ENCODE data around the gene SORBS2. TPM values are rescaled to one million over a fixed set of nuclear protein-coding genes. Genes with fewer than 3 reads are reported as not detected.

Gene SORBS2
- total RNA-seq, 1 experiment from 2014 or later: 3.3 TPM

DNA sequence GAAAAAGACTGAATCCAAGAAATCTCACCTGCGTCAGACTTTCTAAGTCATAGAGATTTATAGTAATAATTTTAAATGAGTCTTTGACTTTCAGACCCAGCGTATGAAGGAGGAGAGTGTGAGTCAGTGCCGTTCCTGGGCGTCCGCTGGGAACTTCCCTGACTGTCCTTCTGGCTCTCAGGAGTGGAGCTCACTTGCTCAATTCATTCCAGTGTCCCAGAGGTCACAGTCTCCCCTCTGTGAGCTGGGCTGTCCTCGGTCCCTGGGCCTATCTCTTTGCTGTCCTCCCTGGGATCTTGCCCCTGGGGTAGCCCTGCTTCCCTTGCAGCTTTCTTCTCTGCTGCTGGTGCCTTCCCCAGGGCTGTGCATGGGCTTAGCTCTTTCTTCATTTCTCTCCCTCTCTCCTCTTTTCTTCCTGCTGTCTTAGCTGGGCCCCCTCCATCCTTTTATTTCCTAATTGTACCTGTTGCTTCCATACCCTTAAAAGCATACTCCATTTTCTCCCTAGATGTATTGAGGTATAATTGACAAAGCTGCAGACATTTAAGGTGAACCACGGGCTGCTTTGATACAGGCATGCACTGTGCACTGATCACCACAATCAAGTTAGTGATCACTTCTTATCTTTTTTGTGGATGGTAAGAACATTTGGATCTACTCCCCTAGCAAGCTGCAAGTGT, 11.6 kb downstream of the SORBS2 start:
- DNase-seq (ENCODE audit: low read depth): no peak

DNA sequence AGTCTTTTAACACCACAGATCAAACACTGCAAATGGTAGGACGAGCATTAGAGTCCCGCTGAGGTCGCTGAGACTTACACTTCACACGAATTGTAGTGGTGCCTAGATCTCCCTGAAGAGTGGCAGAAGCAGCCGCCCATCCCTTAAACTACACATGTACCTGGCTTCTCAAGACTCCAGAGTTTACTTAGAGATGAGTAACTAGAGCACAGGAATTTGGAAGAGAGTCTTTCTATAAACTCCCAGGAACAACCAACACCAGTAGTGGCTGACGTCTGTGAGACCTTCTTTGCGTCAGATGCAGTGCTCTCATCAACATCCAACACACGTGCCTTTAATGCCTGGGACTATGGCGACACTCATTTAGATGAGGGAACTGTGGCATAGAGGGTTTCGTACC, 12.6 kb downstream of the SORBS2 start:
- DNase-seq (ENCODE audit: low read depth): no peak

DNA sequence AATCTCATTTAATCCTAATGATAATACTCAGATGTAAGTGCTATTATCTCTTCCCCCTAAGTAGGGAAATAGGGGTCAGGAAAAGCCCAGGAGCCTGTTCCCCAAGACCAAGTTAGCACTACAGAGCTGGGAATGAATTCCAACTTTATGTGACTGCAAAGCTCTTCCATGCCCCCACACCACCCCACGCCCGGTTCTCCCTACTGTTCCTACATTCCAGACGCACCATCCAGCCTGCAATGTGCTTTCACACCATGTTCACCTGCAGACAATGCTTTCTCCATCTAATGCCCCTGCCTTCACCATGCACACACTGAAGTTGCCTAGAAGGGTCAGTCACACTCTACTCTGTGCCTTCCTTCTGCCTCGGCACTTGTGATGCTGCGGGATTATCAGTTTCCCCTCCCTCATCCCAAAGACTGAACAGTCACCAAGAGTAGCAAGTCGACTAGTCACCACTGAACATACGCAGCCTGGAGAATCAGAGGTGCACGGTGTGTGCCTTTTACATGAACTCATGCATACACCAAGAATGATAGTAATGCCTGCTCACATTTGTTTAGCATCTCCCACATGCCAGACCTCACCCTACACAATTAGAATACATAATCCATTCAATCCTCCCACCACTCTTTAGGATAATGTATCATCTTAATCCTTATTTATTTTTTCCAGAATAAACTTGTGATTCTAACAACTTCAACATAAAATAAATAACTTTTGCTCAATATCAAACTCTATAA, 14.2 kb downstream of the SORBS2 start:
- DNase-seq (ENCODE audit: low read depth): no peak

DNA sequence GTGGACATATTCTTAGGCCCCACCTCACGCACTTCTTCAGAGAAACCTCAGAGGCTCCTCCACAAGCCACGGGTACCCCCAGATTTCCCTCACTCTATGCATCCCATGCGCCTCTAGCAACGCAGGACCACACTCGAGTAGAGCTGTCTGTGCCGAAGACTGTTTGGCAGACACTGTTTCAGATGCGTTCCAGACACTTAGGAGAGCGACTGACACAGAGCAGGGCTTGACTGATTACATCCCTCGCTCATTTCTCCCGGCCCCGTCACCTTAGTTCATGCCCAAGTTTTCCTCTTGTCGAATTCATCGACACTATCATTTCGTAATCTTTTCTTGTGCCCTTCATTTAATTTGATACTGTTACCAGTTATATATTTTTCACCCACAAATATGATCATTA, 15.0 kb downstream of the SORBS2 start:
- DNase-seq (ENCODE audit: low read depth): no peak

DNA sequence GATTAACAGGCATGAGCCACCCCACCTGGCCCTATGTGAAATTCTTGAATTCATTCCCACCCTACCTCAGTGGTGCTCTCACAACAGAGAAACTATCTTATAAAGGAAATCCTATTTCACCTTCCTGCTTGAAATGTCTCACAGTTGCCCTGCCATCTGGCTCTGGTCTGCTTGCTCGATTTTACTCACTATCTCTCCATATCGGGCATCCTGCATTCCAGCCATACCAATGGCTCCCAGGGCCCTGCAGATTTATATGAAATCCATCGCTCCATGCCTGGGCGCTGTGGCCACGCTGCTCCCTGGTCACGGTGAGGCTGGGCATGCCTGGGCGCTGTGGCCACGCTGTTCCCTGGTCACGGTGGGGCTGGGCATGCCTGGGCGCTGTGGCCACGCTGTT, 15.8 kb downstream of the SORBS2 start:
- DNase-seq (ENCODE audit: low read depth): no peak

DNA sequence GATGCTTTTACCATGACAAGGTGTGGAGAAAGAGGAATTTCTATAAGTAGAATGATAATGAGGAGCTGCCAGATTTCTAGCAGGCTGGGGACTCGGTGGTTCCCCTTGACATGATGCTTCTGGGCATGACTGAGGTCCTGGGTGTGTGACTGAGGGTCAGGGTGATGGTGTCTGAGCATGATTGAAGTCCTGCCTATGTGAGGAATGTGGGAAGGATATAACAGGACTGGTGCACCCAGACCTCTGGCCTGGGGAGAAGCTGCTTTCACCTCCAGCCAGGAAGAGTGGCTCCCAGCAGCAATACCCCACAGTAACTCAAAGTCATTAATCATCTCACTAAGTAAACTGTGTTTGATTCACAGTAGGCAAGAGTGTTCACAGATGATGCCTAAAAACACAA, 17.4 kb downstream of the SORBS2 start:
- DNase-seq (ENCODE audit: low read depth): no peak

DNA sequence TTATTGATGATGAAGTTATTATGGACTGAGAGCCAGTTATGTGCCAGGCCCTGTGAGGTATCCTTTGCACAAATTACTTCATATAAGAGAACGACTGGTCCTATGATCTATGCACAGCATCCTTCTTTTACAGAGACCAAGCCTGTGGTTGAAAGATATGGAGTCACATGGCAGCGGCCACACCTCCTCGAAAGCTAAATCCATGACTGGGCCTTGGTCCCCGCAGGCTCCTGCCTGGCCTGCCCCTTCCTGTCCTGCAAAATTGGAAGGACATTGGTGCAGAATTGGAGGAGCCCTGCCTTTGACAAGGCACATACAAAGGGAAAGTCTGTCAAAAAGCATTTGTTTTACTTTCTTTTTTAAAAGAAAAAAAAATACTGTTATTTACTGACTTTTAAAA, 18.3 kb downstream of the SORBS2 start:
- DNase-seq (ENCODE audit: low read depth): no peak

DNA sequence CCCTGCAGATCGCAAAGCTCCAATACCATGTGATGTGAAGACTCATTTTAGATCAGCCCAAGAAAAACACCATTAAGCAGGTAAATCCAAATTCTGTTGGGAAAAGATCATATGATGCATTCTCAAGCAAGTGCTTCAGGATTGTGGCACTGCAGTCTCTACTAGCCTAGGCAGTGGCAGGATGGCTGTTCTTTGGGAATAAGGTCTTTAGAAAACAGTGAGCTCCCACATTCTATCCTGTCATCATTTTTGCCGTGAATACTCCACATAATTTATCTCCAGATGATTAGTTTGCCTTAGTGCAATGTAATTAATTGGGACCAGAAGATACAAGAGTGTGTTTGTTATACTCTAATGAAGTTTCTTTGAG, 18.9 kb downstream of the SORBS2 start:
- no peak for DNase-seq (ENCODE audit: low read depth)

DNA sequence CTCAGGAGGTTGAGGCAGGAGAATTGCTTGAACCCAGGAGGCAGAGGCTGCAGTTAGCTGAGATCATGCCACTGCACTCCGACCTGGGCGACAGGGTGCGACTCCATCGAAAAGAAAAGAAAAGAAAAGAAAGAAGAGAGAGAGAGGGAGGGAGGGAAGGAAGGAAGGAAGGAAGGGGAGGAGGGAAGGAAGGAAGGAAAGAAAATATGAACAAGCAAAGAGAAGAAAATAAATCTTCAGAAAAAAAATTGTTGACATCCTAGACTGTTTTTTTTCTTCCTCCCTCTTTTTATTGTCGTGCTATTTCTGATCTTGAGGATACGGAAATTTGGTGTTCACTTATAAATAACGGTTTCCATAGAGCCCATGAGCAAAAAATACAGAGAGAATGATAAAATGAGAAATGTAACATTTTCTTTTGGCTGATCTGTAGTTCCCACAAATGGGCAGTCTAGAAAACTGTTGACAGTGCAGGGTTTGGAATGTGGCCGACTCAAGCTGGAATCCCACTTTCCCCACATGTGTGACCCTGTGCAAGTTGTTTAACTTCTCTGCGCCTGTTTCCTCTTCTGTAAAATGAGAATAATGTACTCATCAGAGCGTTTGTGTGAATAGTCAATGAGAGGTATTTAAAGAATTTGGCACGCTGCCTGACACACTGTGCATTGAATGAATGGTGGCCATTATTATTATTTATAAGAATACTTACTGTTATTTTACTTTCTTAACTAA, 19.4 kb downstream of the SORBS2 start:
- peak; percentile 72 for DNase-seq (ENCODE audit: low read depth)

DNA sequence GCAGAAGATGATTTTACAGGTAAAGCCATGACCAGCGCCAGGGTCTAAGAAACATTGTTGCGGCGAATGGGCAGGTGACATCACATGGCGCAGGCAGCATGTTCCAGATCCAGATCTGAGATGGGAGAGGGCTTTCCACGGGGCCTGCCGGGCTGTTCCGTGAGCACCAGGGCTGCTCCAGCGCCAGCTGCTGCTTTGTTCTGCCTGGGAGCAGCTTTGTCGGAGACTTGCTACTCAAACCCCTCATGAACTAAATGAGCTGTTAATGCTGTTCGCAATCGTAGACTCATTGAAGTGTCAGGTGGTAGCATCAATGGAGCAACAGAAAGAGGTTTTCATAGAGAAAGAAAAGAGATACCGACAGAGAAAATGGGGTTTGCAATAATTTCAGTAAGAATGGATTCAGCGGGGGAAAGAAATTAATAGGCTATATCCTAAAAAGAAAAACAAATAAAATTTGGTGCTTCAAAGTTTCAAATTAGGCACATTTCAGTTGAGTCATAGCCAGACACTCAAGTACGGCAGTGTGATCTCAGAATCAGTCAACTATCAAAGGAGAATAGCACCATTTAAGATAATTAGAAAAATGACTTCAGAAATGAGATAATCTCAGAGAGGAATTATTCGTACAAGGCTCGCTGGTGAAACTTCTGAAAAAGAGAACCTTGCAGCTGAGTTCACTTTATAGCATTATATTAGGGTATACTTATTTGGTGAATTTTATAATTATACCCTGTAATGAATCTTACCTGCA, 23.9 kb downstream of the SORBS2 start:
- no peak for DNase-seq (ENCODE audit: low read depth)

DNA sequence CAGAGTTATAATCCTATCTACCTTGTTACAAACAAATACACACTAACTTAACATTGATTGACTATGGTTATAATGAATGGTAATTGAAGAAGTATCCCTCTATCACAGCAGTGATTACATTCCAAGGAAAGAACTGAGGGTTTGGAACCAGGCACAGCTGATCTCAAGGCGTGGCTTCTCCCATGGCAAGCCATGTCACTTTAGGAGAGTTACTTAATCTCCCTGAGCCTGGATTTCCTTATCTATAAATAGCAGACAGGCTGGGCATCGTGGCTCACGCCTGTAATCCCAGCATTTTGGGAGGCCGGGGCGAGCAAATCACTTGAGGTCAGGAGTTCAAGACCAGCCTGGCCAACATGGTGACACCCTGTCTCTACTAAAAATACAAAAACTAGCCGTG, 25.6 kb downstream of the SORBS2 start:
- DNase-seq (ENCODE audit: low read depth): no peak

DNA sequence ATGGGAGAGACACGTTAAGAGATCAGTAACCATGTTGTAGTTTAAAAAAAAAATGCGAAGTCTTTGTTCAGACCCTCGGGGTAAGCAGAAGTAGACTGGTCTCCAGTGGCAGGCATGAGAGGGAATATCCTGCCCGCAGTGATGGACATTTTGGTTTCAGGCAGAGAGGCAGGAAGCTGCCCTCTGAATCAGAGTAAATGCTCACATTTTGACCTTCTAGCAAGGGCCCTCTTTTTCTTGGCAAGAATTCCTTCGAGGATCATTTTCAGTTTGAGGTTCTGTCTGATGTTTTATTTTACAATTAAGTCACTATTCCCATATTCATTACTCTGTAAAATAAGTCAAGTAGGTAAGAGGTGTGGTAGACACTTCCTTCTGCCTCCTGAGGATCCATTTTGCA, 28.4 kb downstream of the SORBS2 start:
- no peak for DNase-seq (ENCODE audit: low read depth)

DNA sequence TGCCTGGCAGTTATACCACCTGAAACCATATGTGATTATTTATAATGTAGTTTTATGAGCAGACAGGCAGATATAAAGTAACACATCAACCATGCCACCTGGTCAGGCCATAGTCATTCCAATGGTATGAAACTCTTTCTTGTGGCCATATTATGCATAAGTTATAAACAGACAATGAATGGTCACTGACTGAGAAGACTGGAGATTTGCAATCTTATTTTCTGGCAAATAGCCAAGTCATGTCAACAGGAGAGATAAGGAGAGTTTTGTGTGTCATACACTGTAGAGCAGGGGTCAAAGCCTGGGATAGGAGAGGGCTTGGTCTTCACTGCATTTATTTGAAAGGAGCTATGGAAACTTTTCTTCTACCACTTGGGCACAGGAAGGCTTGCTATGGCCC, 29.5 kb downstream of the SORBS2 start:
- DNase-seq (ENCODE audit: low read depth): no peak

DNA sequence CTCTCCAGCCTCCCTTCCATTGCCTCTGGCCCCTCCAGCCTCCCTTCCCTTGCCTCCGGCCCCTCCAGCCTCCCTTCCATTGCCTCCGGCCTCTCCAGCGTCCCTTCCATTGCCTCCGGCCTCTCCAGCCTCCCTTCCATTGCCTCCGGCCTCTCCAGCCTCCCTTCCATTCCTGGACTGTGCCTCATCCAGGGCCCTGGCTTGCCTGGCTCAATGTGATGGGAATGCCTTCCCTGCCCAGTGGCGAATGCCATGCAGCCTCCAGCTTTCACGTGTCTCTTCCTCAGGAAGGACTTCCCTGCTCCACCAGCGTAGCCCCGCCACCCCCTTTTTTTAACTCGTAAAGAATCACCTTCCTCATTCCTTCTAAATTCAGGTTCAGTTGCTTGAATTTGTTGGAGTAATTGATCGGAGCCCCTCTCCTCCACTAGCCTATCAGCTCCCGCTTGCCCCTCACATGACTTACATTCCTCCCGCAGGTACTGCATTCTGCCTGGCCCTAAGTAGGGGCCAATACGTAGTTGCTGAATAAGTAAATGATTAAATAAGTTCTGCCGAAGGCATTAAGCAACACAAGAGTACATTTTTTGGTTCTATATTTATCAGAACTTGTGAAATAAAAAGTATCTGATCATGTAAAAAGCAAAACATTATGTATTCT, 30.3 kb downstream of the SORBS2 start:
- DNase-seq (ENCODE audit: low read depth): no peak

DNA sequence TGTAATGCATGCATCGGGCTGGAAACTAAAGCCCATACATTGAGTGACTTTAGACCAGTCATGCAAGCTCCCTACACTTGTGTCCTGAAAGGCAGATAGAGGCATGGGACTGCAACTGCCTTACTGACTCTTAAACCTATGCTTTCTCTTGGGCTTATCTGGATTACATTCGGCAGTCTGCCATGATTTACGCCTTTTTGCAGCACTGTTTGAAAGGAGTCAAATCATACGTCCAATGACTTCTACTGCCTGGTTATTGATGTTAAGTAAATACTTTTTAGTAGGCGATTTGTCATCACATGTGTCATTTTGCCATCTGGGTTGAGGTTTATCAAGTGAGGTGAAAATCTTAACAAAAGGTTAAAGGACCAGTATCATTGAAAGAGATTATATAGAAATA, 31.5 kb downstream of the SORBS2 start:
- no peak for DNase-seq (ENCODE audit: low read depth)

DNA sequence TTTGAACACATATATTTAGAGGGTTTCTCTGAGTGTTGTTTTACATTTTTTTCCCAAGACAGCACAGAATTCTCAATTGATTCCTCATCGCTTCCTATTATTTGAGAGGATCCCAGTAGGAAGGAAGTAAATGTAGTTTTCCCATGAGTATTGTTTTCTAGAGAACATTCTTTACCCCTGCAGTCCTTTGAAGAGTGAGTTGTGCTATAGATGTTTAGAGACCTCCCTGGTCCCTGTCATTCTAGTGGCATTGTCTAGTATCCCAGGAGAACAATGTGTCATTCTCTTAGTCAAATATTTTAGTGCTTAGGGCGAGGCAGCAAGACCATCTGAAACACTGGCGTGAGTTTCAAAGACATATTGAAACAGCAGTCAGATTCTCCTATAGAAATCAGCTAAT, 32.5 kb downstream of the SORBS2 start:
- no peak for DNase-seq (ENCODE audit: low read depth)

DNA sequence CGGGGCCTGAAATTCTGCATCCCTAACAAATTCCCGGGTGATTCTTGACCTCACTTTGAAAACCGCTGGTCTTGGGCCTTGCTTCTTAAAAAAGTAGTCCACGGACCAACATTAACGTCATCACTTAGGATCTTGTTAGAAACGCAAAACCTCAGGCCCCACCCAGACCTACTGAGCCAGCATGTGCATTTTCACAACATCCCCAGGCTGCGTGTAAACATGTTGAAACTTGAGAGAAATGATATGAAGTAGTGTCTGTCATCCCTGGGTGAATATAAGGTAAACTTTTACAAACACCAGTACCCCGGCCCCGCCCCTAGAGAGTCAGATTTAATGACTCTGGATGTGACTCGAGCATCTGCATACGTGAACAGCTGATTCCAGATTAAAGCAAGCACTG, 33.7 kb downstream of the SORBS2 start:
- DNase-seq (ENCODE audit: low read depth): no peak

DNA sequence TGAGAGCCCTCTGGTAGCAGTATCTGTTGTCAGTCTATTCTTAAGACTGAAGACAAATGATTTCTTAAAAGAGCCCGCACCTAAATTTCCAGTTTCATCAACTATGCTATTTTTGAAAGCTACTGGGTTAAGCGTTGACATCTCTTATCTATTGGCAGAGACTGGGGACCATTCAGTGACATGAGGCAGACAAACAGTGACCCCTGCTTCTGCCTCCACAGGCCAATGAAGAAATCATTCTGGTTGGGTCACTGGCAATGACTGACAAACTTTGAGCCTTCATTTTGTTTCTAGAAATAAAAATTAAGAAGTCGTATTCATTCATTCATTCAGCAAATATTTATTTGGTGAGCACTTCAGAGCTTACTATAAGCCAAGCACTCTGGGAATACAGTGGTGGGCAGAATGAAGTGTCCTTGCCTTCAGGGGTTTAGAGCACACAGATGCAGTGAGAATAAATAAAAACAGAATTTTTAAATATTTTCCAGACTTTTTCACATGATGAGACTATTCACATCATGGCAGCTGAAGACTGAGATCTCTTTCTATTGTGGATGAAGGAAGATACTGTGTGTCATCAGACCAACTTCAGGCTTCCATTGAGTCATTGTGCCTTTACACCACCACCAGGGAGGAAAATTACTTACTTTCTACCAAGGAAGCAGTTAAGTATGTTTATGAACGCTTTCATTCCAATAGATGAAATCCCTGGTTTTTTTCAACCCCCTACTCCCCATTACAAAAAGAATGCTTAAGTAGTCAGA, 36.0 kb downstream of the SORBS2 start:
- DNase-seq (ENCODE audit: low read depth): no peak

DNA sequence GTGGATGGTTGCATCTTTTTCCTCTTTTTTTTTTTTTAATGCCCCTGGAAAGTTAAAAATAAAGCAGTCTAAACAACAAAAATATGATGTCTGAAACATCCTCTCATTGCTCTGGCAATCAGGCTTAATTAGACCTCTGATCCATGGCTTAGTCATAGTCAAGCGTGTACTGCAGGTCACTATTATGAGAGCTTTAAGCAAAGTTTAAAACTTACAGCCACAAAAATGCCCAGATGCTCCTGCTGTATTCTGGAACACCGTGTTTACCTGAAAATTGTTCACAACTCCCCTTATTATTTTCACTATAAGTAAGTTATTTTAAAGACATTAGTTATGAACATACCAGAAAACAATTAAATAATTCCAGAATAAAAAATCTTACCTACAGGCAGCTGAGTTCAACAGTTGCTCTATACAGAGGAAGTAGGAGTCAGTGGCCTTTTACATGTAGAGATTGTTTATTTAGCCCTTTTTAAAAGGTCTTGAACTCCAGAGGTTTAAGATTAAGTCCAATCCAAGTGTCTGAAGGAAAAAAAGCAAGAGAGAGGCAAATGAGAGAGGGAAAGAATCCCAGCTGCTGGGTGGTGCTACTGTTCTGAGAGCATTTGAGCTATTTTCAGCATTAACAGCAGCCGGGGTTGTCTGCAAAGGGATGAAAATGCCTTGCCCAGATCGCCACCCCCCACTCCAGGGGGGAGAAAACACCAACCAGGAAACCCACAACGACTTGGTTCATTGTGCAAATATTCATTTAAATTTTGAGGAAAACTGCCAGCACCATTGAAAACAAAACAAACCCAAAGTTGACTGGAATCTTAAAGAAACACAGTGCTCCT, 36.9 kb downstream of the SORBS2 start:
- peak; percentile 74 for DNase-seq (ENCODE audit: low read depth)

DNA sequence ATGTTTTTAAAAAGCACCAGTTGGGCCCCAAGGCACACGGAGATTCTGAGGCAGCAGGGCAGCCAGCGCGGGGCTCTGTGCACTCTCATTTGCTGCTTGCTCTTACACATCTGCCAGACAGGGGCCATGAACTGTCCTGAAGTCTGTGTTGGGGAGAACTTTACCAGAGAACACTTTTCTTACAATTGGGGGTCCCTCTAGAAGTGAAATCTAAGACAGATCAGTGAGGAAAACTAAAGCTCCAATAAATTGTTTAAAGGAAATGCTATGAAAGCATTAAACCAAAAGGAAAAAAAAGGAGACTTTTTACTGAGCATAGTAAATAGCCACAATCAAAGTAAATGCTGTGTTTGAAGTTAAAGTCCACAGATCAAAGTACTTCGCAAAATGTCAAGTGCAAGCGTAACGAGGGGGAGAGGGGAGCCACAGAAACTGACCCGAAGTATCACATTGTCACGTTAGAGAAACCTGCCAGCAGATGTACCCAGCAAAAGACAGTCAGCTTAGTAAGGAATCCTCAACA, 37.8 kb downstream of the SORBS2 start:
- DNase-seq (ENCODE audit: low read depth): no peak

All from Daoy (cell line).